RPMI8226 (cell line): ENCODE data around the gene ARMC5.
"Not testable (repeated sequence)": the region's sequence is repeated elsewhere in the genome, so short reads cannot be mapped to it uniquely, and the experiment has no call there.

Experiments used
- DNase-seq: peaks from one replicate; pipeline ENCODE4 v3.0.0-alpha.2; 2015

ARMC5 gene, protein sequence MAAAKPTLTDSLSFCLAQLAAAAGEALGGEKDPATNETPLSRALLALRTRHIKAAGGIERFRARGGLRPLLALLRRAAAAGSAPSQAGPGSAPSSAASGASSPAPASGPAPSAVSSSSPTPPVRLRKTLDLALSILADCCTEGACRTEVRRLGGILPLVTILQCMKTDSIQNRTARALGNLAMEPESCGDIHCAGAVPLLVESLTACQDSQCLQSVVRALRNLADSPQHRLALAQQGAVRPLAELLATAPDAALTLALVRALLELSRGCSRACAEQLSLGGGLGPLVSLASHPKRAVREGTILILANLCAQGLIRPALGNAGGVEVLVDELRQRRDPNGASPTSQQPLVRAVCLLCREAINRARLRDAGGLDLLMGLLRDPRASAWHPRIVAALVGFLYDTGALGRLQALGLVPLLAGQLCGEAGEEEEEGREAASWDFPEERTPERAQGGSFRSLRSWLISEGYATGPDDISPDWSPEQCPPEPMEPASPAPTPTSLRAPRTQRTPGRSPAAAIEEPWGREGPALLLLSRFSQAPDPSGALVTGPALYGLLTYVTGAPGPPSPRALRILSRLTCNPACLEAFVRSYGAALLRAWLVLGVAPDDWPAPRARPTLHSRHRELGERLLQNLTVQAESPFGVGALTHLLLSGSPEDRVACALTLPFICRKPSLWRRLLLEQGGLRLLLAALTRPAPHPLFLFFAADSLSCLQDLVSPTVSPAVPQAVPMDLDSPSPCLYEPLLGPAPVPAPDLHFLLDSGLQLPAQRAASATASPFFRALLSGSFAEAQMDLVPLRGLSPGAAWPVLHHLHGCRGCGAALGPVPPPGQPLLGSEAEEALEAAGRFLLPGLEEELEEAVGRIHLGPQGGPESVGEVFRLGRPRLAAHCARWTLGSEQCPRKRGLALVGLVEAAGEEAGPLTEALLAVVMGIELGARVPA

DNA sequence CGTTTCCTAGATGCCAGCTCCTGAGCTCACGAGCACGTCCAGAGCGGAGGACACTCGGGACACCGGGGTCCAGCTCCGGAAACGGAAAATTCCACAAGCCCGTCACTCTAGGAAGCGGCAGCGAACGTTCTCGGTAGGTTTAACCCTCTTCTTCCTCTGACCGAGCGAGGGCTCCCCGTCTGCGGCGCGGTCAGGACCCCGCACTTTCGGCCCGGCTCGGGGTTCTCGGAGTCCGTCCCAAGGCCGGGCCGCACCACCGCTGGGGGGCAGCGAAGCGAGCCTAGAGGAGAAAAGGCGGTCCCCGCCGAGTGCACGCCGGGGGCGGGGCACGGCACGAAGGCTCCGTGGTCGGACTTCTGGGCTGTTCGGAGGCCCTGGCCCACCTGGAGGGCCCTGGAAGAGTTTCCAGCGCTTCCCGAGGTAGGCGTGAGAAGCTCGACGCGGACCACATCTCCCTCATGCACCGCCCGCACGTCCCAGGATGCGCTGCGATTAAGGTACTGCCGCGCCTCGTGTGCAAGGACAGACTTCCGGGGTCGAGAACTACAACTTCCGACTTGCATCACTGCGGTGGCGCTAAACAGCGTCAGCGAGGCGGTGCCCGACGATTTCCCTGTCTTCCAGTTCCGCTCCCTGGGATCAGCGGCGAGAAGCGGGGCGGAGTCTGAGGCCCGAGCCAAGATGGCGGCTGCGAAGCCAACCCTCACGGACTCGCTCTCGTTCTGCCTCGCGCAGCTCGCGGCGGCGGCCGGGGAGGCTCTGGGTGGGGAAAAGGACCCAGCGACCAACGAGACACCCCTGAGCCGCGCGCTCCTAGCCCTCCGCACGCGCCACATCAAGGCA is at the start of gene ARMC5:
TSS of gene ARMC5 (plus strand) at position 658 of the 843 bp plus-strand sequence. CDS start at position 682, 24 bp downstream.
- peak; percentile 99 for DNase-seq

DNA sequence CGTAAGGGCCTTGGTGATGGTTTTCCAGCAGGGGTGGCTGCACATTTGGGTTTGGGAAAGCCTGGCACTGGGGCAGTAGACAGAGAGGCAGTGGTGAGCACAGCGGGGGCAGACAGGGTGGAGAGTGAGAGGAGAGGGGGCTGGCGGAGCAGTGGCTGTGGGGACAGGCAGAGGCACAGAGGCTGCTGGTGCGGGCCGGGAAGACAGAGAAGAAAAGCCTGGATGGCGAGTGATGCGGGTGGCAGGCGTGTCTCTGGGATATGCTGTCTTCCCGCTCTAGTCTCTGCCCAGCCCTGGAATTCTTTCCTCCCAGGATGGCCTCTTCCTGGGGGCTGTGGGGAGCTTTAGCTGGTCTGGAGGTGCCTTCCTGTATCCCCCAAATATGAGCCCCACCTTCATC is 49.2 kb upstream of the ARMC5 start:
- DNase-seq: no peak

DNA sequence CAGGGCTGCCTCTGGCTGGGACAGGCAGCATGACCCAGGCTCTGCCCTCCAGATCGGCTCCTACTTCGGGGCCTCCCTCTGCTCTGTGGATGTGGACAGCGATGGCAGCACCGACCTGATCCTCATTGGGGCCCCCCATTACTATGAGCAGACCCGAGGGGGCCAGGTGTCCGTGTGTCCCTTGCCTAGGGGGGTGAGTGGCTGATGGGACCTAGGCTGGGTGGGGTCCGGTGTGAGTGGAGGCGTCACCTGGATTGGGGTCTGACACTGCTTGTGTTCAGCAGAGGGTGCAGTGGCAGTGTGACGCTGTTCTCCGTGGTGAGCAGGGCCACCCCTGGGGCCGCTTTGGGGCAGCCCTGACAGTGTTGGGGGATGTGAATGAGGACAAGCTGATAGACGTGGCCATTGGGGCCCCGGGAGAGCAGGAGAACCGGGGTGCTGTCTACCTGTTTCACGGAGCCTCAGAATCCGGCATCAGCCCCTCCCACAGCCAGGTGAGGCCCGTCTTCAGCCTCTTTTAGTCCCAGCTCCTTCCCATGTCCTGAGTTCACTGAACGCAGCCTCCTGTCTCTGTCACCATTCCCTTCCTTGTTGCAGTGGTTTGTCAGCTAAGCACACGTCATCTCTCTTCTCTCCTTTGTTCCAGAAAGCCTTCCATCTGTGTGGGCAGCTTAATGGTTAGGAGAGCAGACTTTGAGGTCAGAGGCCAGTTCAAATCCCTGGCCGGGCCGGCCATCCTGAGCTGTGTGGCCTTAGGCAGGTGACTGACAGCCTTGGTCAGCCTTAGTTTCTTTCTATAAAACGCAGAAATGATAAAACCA is 48.1 kb upstream of the ARMC5 start:
- no peak for DNase-seq

DNA sequence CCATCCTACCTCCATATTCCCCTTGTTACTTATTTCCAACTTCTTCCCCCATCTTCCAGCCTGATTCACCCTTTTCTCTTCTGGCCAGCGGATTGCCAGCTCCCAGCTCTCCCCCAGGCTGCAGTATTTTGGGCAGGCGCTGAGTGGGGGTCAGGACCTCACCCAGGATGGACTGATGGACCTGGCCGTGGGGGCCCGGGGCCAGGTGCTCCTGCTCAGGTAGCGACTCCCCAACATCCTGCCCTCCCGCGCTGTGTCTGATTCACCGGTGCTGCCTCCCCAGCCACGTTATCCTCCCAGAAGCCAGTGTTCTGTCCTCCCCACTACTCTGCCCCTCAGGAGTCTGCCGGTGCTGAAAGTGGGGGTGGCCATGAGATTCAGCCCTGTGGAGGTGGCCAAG is 46.6 kb upstream of the ARMC5 start:
- DNase-seq: no peak

DNA sequence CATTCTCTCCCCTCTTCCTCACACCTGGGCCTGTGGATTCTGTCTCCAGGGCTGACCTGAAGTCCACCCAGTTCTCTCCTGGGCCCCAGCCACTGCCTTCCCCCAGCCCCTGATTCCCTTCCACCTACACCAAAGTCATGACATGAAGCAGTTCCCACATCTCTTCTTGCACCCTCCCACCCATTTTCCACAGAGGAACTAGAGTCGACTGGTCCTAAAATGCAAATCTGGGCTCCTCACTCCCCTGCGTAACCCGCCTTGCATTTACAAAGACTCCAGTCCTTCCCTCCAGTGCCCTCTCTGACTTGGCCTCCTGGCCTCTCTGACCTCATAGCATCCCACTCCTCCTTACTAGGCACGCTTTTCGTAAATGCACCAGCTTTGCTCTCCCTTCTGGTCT is 45.9 kb upstream of the ARMC5 start:
- no peak for DNase-seq

DNA sequence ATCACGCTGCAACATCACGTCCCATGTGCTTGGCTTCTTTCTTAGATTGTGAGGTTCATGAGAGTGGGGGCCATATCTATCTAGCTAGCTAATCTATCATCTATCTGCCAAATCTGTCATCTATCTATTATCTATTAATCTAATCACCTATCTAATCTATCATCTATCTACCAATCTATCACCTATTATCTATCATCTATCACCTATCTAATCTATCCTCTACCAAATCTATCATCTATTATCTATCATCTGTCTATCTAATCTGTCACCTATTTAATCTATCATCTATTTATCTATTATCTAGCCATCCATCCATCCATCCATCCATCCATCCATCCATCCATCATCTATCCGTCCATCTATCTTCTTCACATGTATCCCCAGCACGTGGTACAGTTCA is 45.4 kb upstream of the ARMC5 start:
- DNase-seq: no peak

DNA sequence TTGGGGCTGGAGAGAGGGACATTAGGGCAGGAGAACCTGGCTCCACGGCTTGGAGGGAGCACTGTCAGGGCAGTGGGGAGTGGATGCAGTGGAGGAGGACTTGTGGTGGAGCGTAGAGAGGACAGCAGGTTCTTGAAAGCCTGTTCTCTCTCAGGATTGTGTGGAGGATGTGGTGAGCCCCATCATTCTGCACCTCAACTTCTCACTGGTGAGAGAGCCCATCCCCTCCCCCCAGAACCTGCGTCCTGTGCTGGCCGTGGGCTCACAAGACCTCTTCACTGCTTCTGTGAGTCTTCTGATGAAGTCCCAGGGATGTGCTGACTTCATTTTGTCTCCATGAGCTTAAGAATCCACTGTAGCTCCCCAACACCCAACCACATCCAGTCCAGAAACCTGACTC is 44.6 kb upstream of the ARMC5 start:
- DNase-seq: no peak

DNA sequence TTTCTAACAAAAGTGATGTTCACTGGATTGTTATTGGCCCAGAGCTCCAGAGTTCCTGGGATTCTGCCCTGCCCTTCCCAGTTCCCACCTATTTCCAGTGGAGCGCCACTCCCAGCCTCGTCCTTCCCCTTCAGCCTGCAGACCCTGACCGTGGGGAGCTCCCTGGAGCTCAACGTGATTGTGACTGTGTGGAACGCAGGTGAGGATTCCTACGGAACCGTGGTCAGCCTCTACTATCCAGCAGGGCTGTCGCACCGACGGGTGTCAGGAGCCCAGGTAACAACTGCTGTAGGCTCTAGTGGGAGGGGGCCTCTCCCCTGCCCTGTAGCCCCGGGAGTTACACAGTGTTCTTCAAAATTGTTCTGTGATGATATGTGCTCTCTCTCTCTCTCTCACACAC is 42.9 kb upstream of the ARMC5 start:
- no peak for DNase-seq

DNA sequence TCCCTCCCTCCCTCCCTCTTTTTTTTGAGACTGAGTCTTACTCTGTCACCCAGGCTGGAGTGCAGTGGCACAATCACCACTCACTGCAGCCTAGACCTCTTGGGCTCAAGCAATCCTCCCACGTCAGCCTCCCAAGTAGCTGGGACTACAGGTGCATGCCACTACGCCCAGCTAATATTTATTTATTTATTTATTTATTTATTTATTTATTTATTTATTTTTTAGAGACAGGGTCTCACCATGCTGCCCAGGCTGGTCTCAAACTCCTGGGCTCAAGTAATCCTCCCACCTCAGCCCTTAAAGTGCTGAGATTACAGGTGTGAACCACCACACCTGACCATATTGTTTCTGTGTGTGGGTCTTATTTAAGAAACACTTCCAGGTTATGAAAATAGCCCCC is 42.3 kb upstream of the ARMC5 start:
- not testable (repeated sequence) for DNase-seq

DNA sequence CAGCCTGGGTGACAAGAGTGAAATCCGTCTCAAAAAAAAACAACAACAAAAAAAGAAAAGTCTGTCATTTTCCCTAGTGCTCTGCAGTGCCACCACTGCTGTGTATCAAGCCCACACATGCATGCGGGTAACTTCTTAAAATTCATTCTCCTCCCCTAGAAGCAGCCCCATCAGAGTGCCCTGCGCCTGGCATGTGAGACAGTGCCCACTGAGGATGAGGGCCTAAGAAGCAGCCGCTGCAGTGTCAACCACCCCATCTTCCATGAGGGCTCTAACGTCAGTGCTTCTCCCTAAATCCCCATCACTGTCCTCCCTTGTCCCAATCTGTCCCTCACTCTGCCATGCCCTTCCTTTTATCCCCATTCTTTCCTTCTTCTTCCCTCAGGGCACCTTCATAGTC is 41.4 kb upstream of the ARMC5 start:
- no peak for DNase-seq

DNA sequence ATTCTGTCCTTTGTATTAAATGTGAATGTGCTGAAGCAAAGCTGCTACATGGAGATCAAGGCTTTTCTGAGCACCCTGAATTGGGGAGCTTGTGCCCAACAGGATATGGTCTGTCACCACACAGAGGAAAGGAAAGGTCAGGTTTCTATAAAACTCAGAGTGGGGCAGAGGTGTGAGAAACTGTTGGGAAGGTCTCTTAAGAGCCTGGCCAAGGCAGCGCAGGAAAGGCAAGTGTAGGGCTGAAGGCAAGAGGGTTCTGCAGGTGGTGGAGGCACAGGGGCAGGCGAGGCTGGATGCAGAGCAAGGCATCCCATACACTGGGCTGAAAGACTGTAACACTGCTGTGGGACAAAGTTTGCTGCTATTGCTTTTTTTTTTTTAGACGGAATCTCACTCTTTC is 39.3 kb upstream of the ARMC5 start:
- DNase-seq: no peak

DNA sequence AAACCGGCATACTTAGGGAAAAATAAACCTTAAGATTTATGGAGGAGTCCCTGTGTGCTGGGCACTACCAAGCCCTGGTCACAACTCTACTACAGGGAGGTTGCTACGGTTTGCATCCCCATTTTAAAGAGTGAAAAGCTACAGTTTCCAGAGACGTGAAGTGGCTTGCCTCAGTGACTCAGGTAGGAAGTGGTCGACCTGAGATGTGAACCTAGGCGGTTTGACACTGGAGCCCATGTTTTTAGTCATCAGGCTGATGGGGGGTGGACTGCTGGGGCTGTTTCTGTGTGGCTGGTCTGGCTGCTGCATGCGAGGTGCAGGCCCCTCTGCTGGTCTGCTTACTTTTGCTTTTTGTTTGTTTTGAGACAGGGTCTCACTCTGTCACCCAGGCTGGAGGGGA is 37.7 kb upstream of the ARMC5 start:
- no peak for DNase-seq

DNA sequence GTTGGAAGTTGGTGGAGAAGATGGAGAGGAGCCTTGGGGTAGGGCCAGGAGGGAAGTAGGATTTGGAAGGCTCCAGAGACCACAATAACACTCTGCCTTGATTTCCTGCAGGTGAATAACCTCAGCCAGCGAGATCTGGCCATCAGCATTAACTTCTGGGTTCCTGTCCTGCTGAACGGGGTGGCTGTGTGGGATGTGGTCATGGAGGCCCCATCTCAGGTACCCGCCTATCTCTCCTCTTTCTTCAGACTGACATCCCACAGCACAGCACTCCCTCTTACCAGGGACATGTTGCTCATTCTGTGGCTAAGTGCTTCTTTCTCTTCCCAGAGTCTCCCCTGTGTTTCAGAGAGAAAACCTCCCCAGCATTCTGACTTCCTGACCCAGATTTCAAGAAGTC is 36.1 kb upstream of the ARMC5 start:
- no peak for DNase-seq

DNA sequence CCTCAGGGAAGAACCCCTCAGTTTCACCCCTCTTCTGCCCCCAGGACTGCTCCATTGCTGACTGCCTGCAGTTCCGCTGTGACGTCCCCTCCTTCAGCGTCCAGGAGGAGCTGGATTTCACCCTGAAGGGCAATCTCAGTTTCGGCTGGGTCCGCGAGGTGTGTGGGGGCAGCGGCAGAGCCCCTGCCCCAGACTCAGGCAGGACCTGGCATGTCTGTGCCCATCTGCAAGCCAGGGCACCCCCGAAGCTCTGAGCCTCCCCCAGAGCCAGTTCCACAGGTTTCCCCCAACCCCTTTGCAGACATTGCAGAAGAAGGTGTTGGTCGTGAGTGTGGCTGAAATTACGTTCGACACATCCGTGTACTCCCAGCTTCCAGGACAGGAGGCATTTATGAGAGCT is 35.5 kb upstream of the ARMC5 start:
- no peak for DNase-seq

DNA sequence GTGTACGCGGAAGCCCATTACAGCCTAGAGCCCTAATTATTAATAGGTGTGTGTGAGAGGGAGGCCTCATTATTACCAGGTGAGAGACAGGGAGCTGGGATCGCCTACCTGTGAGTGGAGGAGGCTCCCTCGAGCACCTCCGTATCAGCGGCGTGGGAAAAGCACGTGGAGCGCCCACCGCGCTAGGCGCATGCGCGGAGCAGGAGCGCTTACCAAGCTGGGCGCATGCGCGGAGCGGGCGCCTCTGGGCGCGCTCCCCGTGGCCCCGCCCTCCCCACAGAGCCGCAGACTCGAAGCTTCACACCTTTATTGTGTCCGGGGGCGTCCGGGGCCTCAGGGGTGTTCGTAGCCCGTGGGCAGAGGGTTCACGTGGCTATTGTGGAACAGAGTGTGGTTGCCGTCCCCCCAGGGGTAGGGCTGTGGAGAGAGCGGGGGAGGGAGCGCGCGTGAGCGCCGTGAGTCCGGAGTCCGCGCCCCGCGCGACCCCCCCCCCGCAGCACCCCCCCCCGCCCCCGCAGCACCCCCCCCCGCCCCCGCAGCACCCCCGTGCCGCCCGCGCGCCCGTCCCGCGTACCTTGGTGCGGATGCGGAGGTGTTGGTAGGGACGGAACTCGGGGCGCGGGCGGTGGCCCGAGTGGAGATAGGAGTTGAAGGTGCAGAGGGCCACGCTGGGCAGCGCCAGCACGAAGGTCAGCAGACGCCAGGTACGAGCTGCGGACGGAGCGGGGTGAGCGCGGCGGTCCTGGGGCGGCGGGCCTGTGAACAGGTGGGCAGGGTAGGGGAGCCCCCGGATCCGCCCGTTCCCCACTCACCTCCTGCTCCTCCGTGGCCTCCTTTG is 31.6 kb upstream of the ARMC5 start:
- DNase-seq: no peak

DNA sequence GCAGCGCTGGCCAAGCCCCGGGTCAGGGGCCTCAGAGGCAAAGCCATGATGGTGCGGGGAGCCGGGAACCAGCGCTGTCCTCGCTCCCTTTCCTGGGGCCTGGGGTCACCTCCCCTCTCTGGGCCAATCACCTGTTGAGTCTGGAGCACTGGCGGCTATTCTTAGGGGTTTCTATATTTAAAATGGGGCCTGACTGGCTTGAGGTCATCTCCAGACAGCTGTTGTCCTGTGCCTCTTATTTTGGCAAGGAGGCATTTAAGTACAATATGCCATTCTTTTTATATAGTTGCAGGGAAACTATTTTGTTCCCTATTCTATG is 31.1 kb upstream of the ARMC5 start, which contains the start of gene COX6A2:
TSS of gene COX6A2 (minus strand) at position 82 of the 319 bp plus-strand sequence. CDS start at position 47, 35 bp downstream.
- DNase-seq: no peak

DNA sequence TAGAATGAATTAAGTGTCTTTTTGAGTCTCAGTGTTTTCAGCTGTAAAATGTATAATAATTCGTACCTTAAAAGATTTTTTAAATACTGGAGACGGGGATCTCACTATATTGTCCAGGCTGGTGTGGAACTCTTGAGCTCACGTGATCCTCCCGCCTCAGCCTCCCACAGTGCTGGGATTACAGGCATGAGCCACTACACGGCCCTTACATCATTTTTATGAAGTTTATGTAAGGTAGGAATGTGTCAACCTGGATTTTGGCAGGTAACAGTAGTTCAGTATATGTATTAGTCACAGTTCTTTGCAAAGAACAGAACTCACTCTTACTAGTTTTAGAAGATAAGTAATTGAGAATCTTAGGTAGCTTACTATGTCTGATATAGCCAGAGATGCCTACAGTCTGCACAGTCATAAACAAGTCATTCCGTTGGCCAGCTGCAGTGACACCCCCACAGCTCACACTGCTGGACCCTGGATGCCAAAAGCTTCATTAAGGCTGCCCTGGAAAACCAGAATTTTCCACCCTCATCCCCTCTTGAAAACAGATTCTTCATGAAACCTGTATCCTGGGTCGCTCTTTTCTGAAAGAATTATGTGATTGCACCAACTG is 30.6 kb upstream of the ARMC5 start:
- no peak for DNase-seq

DNA sequence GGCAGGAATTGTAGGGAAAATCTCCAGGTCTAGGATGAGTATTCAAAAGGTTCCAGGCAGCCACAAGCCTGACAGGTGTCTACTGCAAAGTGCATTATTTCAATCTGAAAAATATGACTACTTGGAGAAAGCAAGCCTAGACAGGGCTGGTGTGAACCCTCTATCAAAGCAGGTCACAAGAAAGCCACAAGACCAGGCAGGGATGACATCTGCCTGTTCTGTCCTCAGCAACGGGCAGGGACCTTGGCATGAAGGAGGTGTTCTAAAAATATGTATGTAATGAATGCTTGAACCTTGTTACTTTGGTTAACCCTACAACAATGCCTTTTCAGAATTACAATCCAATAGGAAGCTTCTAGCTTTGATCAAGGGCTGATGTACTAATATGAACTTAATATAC is 30.0 kb upstream of the ARMC5 start:
- peak; percentile 53 for DNase-seq

DNA sequence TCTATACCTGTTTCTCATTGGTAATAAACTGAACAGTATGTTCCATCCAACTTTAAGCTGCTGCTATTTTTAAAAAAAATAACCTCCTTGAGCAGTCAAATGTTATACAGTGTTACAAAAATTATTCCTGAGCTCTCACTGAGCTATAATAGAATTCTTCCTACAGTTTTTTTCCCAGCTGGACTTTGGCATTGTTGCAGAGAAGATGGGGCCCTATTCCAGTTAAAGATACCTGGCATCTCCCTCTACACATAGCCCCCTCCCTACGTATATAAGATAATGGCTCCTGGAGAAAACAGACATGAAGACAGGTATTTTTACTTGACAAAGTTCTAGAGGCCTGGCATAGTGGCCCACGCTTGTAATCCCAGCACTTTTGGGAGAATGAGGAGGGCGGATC is 29.5 kb upstream of the ARMC5 start:
- no peak for DNase-seq

DNA sequence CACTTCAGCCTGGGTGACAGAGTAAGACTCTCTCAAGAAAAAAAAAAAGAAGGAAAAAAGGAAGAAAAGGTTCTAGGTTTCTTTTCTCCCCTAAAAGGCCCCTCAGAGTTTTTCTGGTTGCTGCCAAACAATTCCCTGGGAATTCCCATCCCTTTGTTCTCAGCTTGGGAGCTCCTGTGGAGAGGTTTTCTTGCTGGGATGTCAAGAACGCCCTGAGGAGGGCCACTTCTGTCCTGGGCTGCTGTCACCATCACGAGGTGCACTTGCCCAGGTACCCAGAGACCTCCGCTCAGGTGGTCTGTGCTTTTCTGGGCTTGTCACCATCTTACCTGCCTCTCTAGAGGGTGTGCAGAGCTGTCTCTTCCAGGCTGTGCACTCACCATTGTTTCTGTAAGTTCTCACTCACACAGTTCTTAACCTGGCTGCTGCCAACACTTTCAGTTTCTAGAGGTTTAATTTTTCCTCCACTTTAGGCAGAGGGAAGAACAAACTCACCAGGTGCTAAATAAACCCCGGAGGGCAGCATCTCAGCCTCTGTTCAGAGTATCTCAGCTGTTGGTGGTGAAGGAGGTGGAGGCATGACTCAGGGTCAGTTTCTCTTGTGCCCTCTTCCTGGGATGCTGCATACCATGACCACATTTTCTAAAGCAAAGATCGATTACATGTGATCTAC is 28.8 kb upstream of the ARMC5 start:
- DNase-seq: peak; percentile 82
